ENCODE measurements around the gene ABHD17B. TPM values are rescaled to one million over a fixed set of nuclear protein-coding genes. Genes with fewer than 3 reads are reported as not detected.

Gene ABHD17B
- total RNA-seq, 4 donors from 2014 or later, result 30.0 to 46.2 (median 34.0) TPM

DNA sequence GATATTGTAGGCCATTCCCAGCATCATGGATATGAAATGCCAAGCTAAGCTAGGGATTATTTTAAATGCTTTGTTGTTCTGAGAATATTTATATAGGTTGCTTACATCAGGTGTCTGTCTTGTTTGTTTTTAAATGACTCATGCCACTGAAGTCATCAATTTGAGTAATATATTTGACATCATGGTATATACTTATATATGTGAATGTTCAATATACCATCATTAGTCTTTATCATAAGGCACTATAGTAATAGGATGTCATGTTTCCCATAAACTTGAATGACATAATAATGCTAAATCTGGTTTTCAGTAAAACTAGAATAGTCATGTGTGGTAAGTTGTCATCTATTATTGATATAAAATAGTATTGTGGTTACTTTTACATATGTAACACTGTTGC lies 13.6 kb upstream of the ABHD17B start:
- no peaks in the 10 kb centered on the region for H3K9me3 ChIP-seq
- DNase-seq, result no peak
- H3K4me1 ChIP-seq, result peaks cover 0 to 6% of the 10 kb centered on the region in 2 donors
- intact Hi-C loops (cut with DNase I), result no loop called here
- no peaks in the 10 kb centered on the region for H3K27me3 ChIP-seq
- TF ChIP-seq, protein P1, sequence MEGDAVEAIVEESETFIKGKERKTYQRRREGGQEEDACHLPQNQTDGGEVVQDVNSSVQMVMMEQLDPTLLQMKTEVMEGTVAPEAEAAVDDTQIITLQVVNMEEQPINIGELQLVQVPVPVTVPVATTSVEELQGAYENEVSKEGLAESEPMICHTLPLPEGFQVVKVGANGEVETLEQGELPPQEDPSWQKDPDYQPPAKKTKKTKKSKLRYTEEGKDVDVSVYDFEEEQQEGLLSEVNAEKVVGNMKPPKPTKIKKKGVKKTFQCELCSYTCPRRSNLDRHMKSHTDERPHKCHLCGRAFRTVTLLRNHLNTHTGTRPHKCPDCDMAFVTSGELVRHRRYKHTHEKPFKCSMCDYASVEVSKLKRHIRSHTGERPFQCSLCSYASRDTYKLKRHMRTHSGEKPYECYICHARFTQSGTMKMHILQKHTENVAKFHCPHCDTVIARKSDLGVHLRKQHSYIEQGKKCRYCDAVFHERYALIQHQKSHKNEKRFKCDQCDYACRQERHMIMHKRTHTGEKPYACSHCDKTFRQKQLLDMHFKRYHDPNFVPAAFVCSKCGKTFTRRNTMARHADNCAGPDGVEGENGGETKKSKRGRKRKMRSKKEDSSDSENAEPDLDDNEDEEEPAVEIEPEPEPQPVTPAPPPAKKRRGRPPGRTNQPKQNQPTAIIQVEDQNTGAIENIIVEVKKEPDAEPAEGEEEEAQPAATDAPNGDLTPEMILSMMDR (IDR thresholded peaks at IDR 0.05), result no peak
- H3K27ac ChIP-seq, result no peak overlapping the region
- H3K4me3 ChIP-seq (replicated peaks in 1 of 3), result no peak overlapping the region
- no peaks in the 10 kb centered on the region for H3K36me3 ChIP-seq

DNA sequence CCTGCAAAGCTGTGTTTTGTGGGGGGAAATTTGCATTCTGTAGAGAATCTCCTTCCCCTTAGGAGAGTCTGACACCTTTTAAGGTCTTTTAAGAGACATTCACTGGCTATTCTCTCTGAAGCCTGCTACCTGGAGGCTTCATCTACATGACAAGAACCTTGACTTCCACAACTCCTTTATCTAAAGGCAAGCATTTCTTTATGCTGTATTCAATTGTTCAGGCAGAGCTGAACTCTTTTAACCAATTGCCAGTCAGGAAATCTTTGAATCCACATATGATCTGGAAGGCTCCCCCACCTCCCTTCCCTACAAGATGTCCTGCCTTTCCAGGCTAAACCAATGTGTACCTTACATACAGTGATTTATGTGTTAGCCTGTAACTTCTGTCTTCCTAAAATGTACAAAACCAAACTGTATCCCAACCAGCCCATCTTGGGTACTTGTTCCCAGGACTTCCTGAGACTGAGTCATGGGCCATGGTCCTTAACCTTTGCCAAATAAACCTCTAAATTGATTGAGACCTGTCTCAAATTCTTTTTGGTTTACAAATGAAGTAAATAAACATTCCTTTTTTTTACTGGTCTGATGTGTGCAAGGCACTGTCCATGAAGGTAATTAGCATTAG lies 10.3 kb upstream of the ABHD17B start:
- H3K9me3 ChIP-seq, result no peaks in the 10 kb centered on the region
- H3K4me3 ChIP-seq (replicated peaks in 1 of 3), result no peak overlapping the region
- DNase-seq, result no peak
- no peak overlapping the region for H3K27ac ChIP-seq
- H3K4me1 ChIP-seq, result no peaks in the 10 kb centered on the region
- no peaks in the 10 kb centered on the region for H3K36me3 ChIP-seq
- TF ChIP-seq POLR2A (IDR thresholded peaks at IDR 0.05), result no peak
- TF ChIP-seq, protein P1 (IDR thresholded peaks at IDR 0.05), result no peak
- H3K27me3 ChIP-seq, result no peaks in the 10 kb centered on the region
- intact Hi-C loops (cut with DNase I), result no loop called here

DNA sequence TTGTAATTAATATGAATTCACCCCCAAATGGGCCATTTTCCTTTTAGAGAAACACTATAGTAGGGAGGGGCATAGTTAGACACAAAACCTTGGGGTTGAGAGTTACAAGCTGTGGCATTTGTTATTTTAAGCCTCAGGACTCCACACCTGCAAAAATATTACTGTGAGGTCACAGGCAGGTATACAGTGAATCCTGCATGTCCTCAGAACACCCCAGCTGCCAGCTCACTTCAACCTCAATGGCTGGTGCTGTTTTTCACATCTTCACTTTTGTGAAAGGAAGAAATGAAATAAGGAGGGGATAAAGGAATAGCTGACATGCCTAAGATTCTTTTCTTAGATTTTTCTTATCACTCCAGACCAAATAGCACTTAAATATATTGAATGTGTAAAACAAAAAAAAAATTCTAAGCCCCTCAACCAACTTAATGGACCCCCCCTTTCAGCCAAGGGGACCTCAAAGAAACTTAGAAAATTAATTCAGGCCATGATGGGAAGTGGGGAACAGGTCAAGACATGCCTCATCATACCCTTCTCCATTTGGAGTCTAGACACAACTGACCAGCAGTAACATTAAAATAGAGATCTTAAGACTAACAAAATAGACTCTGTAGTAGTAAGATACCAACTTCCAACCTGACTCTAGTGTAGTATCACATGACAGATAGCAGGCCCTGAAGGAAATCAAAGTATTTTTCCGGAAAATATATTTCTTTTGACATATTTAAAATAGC lies 9.6 kb upstream of the ABHD17B start:
- intact Hi-C loops (cut with DNase I), result no loop called here
- H3K4me1 ChIP-seq, result no peaks in the 10 kb centered on the region
- H3K27me3 ChIP-seq, result no peaks in the 10 kb centered on the region
- H3K9me3 ChIP-seq, result no peaks in the 10 kb centered on the region
- no peak for TF ChIP-seq POLR2A (IDR thresholded peaks at IDR 0.05)
- TF ChIP-seq, protein P1 (IDR thresholded peaks at IDR 0.05), result no peak
- no peaks in the 10 kb centered on the region for H3K36me3 ChIP-seq
- 89 to 93% methylated on average over 1 of the region's 1 CpG for WGBS, 2 donors
- H3K4me3 ChIP-seq (replicated peaks in 1 of 3), result no peak overlapping the region
- no peak overlapping the region for H3K27ac ChIP-seq
- no peak for DNase-seq

DNA sequence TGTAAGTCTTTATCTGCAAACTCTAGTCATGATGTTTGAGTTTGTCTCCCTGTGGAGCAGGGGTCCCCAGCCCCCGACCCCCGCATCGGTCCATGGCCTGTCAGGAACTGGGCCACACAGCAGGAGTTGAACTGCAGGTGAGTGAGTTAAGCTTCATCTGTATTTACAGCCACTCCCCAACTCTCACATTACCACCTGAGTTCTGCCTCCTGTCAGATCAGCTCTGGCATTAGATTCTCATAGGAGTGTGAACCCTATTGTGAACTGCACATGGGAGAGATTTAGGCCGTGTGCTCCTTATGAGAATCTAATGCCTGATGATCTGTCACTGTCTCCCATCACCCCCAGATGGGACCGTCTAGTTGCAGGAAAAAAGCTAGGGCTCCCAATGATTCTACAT lies 7.4 kb upstream of the ABHD17B start:
- intact Hi-C loops (cut with DNase I), result no loop called here
- no peak for TF ChIP-seq POLR2A (IDR thresholded peaks at IDR 0.05)
- TF ChIP-seq, protein P1 (IDR thresholded peaks at IDR 0.05), result no peak
- Histone ChIP-seq H3K27me3 (no peaks in the 10 kb centered on the region), H3K4me3 (replicated peaks in 1 of 3) (no peak overlapping the region), H3K36me3 (no peaks in the 10 kb centered on the region), H3K9me3 (no peaks in the 10 kb centered on the region), H3K4me1 (peaks cover 0 to 1% of the 10 kb centered on the region in 2 donors), H3K27ac (no peak overlapping the region)
- WGBS, 2 donors, result 94 to 96% methylated on average over 5 of the region's 5 CpGs
- no peak for DNase-seq

DNA sequence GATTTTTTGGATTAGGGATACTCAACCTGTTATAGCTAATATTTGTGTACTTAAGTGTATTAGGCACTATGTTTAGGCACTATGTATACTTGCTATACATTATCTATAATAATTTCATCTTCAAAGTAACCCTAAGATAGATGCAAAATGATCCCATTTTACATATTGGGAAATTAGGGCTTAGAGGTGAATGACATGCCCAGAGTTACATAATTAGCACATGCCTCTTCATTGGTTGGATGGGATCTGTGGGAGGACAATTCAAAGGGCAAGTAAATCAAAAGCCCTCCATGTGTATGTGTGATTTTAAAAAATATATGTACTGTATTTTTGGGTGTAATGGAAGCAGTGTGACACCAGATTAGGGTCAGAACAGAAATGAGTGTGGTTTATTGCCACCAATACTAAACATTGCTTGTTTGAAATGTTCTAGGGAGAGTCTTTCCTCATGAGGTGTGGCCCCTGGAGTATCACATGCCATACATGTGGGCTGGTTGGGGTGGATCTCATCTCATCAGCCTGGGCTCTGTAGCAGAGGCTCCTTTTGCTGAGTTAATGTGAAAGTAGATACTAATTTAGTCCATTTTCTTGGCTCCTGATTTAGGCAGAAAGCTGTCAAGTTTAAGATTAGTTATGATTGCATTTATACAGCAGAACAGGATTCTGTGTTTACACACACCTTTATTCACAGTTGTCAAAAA lies 6.0 kb upstream of the ABHD17B start:
- DNase-seq, result no peak
- H3K27ac ChIP-seq, result no peak overlapping the region
- H3K27me3 ChIP-seq, result no peaks in the 10 kb centered on the region
- H3K36me3 ChIP-seq, result no peaks in the 10 kb centered on the region
- intact Hi-C loops (cut with DNase I), result no loop called here
- TF ChIP-seq, protein P1 (IDR thresholded peaks at IDR 0.05), result no peak
- TF ChIP-seq POLR2A (IDR thresholded peaks at IDR 0.05), result no peak
- H3K9me3 ChIP-seq, result no peaks in the 10 kb centered on the region
- no peak overlapping the region for H3K4me3 ChIP-seq (replicated peaks in 1 of 3)
- peaks cover 12 to 14% of the 10 kb centered on the region in 2 donors for H3K4me1 ChIP-seq

Data from thyroid gland (tissue), 4 donors.